MM.1S (cell line): ENCODE results near the gene ZNF283.

ENCODE experiments used
- DNase-seq: peaks from one replicate; pipeline ENCODE4 v3.0.0-alpha.2; 2015
- H2AFZ ChIP-seq: fragments of 300-600 bp; sonication (generic); 2 replicates; pipeline ENCODE4 v1.6.0; 2016; ENCODE audit warnings: antibody characterized with exemption, low read length
- H3F3A ChIP-seq: fragments of 300-600 bp; sonication (generic); 2 replicates; pipeline ENCODE4 v1.6.1; 2016; ENCODE audit warnings: mild to moderate bottlenecking, antibody characterized with exemption, low read length, moderate library complexity, mixed read lengths; ENCODE audit not compliant: insufficient read depth
- H3K27ac ChIP-seq: fragments of 300-600 bp; sonication (generic); 2 replicates; pipeline ENCODE4 v1.5.1; 2016; ENCODE audit warnings: mild to moderate bottlenecking, low read length
- H3K27me3 ChIP-seq: fragments of 300-600 bp; sonication (generic); replicated peaks from 2 replicates; pipeline ENCODE4 v1.6.0; 2016; ENCODE audit warnings: low read length; ENCODE audit not compliant: insufficient read depth
- H3K36me3 ChIP-seq: fragments of 300-600 bp; sonication (generic); replicated peaks from 2 replicates; pipeline ENCODE4 v1.6.1; 2016; ENCODE audit warnings: mild to moderate bottlenecking, low read length, mixed read lengths; ENCODE audit not compliant: insufficient read depth
- H3K4me1 ChIP-seq: fragments of 300-600 bp; sonication (generic); 2 replicates; pipeline ENCODE4 v1.6.1; 2016; ENCODE audit warnings: low read length, mixed read lengths
- H3K4me2 ChIP-seq: fragments of 300-600 bp; sonication (generic); 2 replicates; pipeline ENCODE4 v1.6.0; 2016; ENCODE audit warnings: low read depth, low read length
- H3K4me3 ChIP-seq: fragments of 300-600 bp; sonication (generic); 2 replicates; pipeline ENCODE4 v1.5.1; 2016; ENCODE audit warnings: low read length, mixed read lengths
- H3K79me2 ChIP-seq: fragments of 300-600 bp; sonication (generic); 2 replicates; pipeline ENCODE4 v1.6.1; 2016; ENCODE audit warnings: mixed run types, low read length, mixed read lengths
- H3K9ac ChIP-seq: fragments of 300-600 bp; sonication (generic); 2 replicates; pipeline ENCODE4 v1.6.1; 2016; ENCODE audit warnings: low read length, mixed read lengths
- H3K9me2 ChIP-seq: fragments of 300-600 bp; sonication (generic); replicated peaks from 2 replicates; pipeline ENCODE4 v1.6.1; 2016; ENCODE audit warnings: mild to moderate bottlenecking, low read length, mixed read lengths; ENCODE audit not compliant: insufficient read depth
- H3K9me3 ChIP-seq: fragments of 300-600 bp; sonication (generic); replicated peaks from 2 replicates; pipeline ENCODE4 v1.6.1; 2016; ENCODE audit warnings: mild to moderate bottlenecking, low read length, mixed read lengths; ENCODE audit not compliant: insufficient read depth
- H4K20me1 ChIP-seq: fragments of 300-600 bp; sonication (generic); 2 replicates; pipeline ENCODE4 v1.6.1; 2016; ENCODE audit warnings: mild to moderate bottlenecking, low read length, moderate library complexity, mixed read lengths; ENCODE audit not compliant: insufficient read depth
- EZH2 ChIP-seq: fragments of 300-600 bp; sonication (generic); optimal IDR thresholded peaks from 2 replicates; pipeline ENCODE3; 2017; ENCODE audit warnings: low read depth, mild to moderate bottlenecking, antibody characterized with exemption, low read length, mixed read lengths
- EZH2phosphoT487 ChIP-seq: fragments of 300-600 bp; sonication (generic); IDR thresholded peaks from 2 replicates; pipeline ENCODE4 v1.6.1; 2018; ENCODE audit warnings: antibody characterized with exemption, low read length
- TF ChIP-seq, protein P1 (sequence below): fragments of 300-600 bp; sonication (generic); IDR thresholded peaks from 2 replicates; pipeline ENCODE4 v1.5.1; 2016; ENCODE audit warnings: antibody characterized with exemption, low read length, mixed read lengths

Gene ZNF283

DNA sequence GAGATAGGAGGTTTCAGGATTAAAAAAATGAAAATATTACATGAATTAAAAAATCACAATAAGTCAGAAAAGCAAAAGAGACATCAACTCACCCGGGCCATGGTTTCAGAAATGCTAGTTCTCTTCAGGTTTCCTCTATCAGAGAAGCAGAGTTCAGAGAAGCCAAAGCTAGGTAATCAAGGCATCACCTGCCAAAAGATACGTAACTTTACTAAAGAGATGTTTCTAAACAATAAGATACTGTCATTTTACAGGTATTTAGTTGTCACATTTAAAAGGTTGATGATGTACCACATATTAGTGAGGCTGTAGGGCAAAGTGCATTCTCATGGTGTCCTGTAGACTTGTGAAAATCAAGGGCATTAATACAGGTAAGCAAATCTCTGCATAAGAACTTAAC, 56.7 kb downstream of the ZNF283 start, which contains the start of gene ZNF404:
TSS of gene ZNF404 (minus strand) at position 101 of the 400 bp plus-strand sequence.
- H3K79me2 ChIP-seq = no peaks in the 10 kb centered on the region
- H3K9me2 ChIP-seq = no peaks in the 10 kb centered on the region
- TF ChIP-seq, protein P1, sequence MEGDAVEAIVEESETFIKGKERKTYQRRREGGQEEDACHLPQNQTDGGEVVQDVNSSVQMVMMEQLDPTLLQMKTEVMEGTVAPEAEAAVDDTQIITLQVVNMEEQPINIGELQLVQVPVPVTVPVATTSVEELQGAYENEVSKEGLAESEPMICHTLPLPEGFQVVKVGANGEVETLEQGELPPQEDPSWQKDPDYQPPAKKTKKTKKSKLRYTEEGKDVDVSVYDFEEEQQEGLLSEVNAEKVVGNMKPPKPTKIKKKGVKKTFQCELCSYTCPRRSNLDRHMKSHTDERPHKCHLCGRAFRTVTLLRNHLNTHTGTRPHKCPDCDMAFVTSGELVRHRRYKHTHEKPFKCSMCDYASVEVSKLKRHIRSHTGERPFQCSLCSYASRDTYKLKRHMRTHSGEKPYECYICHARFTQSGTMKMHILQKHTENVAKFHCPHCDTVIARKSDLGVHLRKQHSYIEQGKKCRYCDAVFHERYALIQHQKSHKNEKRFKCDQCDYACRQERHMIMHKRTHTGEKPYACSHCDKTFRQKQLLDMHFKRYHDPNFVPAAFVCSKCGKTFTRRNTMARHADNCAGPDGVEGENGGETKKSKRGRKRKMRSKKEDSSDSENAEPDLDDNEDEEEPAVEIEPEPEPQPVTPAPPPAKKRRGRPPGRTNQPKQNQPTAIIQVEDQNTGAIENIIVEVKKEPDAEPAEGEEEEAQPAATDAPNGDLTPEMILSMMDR = no peak
- TF ChIP-seq EZH2 = no peak
- TF ChIP-seq EZH2phosphoT487 = no peak
- H3K4me3 ChIP-seq = no peak within 1 kb of the TSS
- H3K4me1 ChIP-seq = no peaks in the 10 kb centered on the region
- no peak within 1 kb of the TSS for H2AFZ ChIP-seq
- no peak for DNase-seq
- H3F3A ChIP-seq = no peaks in the 10 kb centered on the region
- H3K36me3 ChIP-seq = no peaks in the 10 kb centered on the region
- no peak within 1 kb of the TSS for H3K9ac ChIP-seq
- H3K27ac ChIP-seq = no peak within 1 kb of the TSS
- H4K20me1 ChIP-seq = no peaks in the 10 kb centered on the region
- H3K9me3 ChIP-seq = no peaks in the 10 kb centered on the region
- H3K27me3 ChIP-seq = no peaks in the 10 kb centered on the region
- no peak within 1 kb of the TSS for H3K4me2 ChIP-seq

DNA sequence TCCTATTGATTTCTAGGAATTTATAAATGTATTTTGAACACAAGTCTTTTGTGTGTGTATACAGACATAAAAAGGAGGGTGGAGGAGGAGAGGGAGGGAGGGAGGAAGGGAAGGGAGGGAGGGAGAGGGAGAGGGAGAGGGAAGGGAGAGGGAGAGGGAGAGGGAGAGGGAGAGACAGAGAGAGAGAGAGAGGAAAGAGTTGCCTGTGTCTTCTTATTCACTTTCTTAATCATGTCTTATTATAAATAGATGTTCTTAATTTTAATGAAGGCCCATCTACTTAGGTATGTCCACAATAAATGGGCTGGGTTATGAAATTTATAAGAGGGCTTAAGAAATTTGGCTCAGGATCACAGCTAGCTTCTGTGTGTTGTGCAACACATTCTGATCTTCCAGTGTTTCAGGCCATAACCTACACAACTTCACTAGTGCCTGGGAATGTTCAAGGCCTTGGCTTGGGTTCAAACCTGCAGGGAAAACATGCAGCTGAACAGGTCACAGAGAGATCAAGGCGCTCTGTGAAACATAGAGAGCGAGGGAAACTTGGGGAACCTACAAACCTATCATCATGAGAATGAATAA, 68.7 kb downstream of the ZNF283 start:
- H3K4me2 ChIP-seq = no peak overlapping the region
- TF ChIP-seq EZH2phosphoT487 (no peak), EZH2 (no peak)
- TF ChIP-seq, protein P1 = no peak

More for the DNA sequence above, 68.7 kb downstream of the ZNF283 start:
- Histone ChIP-seq H3K4me1 (no peaks in the 10 kb centered on the region), H3K79me2 (no peaks in the 10 kb centered on the region), H3K27ac (no peak overlapping the region), H3K4me3 (no peak overlapping the region), H3K36me3 (no peaks in the 10 kb centered on the region), H3K9me3 (no peaks in the 10 kb centered on the region), H3K9me2 (no peaks in the 10 kb centered on the region; the same call in 1 of the 2 replicates), H3F3A (no peaks in the 10 kb centered on the region), H4K20me1 (no peaks in the 10 kb centered on the region), H2AFZ (no peak overlapping the region), H3K27me3 (no peaks in the 10 kb centered on the region), H3K9ac (no peak overlapping the region)
- no peak for DNase-seq
